HL-60 (cell line): ENCODE data around the gene PSTPIP1.

Experiments used
- DNase-seq, 2 experiments: peaks; one replicate each; pipeline ENCODE4 v3.0.0-alpha.2; 2010 to 2020; ENCODE audit warnings: low read depth in 1 of 2, low spot score in 1 of 2
- H3K27ac ChIP-seq: fragments of 250-450 bp; sonication (Bioruptor Pico); replicated peaks from 2 replicates; pipeline ENCODE4 v1.5.1; 2020; ENCODE audit warnings: mild to moderate bottlenecking, moderate library complexity
- H3K27me3 ChIP-seq: fragments of 250-450 bp; sonication (Bioruptor Pico); 2 replicates; pipeline ENCODE4 v1.5.1; 2021; ENCODE audit warnings: mild to moderate bottlenecking, moderate library complexity; ENCODE audit not compliant: insufficient read depth, poor library complexity, severe bottlenecking
- H3K4me3 ChIP-seq: replicated peaks from 2 replicates; pipeline ENCODE4 v1.5.1; 2011; ENCODE audit warnings: mild to moderate bottlenecking, control low read depth, low read length; ENCODE audit not compliant: insufficient read depth
- GABPA ChIP-seq: IDR thresholded peaks from 2 replicates; pipeline ENCODE4 v1.6.1; 2012; ENCODE audit warnings: low read depth
- POLR2AphosphoS5 ChIP-seq: IDR thresholded peaks from 2 replicates; pipeline ENCODE4 v1.6.1; 2012; ENCODE audit warnings: low read depth
- SPI1 ChIP-seq: IDR thresholded peaks from 2 replicates; pipeline ENCODE4 v1.6.1; 2012; ENCODE audit warnings: low read depth, mild to moderate bottlenecking, borderline replicate concordance
- TF ChIP-seq, protein P1 (sequence below): IDR thresholded peaks from one replicate; pipeline ENCODE4 v1.5.1; 2011; ENCODE audit warnings: low read length, control low read depth, inconsistent platforms; ENCODE audit not compliant: insufficient read depth
- TF ChIP-seq, protein P2 (sequence below): IDR thresholded peaks from 2 replicates; pipeline ENCODE4 v1.6.1; 2012; ENCODE audit warnings: low read depth; ENCODE audit not compliant: insufficient replicate concordance

The PSTPIP1 gene

DNA sequence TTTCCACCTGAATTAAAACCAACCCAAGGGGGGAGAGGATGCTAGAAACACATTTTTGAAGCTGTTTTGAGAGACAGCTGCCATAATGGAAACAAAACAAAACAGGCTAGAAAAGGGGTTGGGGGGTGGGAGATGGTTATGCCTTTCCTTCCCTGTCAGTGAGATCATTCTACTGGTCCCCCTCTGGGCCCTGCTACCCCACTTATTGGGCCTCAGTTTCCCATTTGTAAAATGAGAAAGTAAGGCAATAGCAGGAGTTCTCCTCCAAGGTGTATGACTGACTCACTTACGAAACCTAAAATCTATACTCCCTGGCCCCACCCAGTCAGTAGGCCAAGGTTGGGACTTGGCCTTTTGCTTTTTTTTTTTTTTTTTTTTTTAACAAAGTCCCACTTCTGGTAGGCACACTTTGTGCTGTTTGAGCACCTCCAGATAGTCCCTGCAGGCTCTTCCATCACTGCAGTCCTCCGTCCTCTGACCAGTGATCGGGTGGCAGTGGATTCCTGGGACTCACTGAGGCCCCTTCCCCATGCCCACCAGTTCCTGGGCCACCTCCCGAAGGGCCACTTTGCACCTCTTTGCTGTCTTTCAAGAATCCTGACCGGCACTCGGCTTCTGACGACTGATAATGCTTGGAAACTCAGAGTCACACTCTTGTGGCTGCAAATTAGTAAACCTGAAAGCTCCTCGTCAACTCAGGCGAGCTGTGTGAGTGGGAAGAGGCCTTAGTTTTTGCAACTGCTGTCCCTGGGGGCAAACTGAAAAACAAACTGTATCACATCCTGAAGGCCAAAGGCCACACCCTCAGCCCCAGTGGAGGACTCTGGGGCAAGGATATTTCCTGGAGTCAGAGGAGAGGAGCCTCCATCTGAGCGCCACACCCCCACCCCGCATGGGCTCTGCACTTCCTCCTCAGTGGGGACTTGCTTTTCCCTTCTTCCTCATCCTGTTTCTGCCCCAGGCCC is 6.7 kb upstream of the PSTPIP1 start:
- DNase-seq = peak; percentile 91 to 95
- peak; percentile 92 for TF ChIP-seq SPI1
- TF ChIP-seq GABPA = no peak
- TF ChIP-seq POLR2AphosphoS5 = peak; percentile 40
- H3K27ac ChIP-seq = peak overlapping the region; percentile 90
- H3K4me3 ChIP-seq = no peak overlapping the region
- H3K27me3 ChIP-seq = no peaks in the 10 kb centered on the region

DNA sequence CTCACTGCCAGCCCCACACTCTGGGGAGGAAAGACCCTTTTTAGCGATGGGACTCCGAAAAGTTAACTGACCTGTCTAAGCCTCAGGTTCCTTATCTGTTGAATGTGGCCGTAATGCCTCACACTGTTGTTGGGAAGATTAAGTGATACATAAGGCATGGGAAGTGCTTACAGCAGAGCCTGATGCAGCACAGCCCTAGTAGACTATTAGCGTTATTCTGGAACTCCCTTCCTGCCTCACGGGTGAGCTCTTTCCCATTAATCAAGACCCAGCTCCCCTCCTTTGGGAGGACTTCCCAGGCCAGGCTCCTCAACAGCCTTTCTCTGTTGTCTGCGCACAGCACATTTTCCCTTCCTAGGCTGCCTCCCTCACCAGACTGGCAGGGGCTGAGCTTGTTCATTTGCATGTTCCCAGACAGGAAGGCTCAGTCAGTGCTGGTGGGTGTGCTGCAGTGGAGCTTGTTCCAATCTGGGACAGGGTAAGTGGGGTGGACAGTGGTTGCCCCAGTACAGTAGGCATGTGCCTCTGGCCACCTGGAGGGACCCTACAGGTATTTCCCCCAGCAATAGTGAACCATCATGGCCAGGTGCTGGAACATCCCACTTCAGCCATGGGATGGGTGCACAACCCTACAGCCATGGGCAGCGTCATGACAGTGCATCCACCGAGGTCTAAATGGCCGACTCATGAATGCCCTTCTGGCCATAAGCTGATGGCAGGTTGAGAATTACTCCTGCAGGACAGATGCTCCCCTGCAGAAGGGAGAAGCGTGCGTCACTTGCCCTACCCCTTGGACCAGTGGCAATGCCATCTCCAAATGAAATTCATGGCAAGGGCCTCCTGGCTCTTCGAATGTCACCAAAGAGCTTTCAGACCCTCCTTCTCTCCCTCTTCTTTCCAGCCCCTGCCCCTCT is 5.8 kb upstream of the PSTPIP1 start:
- Histone ChIP-seq H3K27me3 (no peaks in the 10 kb centered on the region), H3K4me3 (no peak overlapping the region), H3K27ac (peak overlapping the region; percentile 90)
- no peak for DNase-seq
- TF ChIP-seq SPI1 = no peak

DNA sequence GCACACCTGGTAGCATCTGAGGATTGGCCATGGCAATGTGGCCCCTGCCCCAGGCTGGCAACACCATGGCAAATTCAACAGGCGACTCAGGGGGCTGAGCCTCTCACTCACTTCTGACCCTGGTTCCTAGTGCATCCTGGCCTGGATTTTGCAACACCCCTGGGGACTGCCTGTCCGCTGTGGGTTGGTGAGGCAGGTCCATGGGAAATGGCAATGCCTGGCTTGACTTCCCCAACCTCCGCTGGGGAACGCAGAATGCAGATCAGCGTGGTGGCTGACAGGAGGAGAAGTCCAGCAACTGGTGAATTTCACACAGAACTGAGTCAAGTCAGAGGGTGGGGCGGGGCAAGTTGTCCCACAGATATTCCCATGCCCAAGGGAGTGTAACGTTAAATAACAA is 3.9 kb upstream of the PSTPIP1 start:
- TF ChIP-seq GABPA = no peak
- TF ChIP-seq, protein P1, sequence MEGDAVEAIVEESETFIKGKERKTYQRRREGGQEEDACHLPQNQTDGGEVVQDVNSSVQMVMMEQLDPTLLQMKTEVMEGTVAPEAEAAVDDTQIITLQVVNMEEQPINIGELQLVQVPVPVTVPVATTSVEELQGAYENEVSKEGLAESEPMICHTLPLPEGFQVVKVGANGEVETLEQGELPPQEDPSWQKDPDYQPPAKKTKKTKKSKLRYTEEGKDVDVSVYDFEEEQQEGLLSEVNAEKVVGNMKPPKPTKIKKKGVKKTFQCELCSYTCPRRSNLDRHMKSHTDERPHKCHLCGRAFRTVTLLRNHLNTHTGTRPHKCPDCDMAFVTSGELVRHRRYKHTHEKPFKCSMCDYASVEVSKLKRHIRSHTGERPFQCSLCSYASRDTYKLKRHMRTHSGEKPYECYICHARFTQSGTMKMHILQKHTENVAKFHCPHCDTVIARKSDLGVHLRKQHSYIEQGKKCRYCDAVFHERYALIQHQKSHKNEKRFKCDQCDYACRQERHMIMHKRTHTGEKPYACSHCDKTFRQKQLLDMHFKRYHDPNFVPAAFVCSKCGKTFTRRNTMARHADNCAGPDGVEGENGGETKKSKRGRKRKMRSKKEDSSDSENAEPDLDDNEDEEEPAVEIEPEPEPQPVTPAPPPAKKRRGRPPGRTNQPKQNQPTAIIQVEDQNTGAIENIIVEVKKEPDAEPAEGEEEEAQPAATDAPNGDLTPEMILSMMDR = no peak
- no peak for TF ChIP-seq SPI1
- TF ChIP-seq POLR2AphosphoS5 = no peak
- TF ChIP-seq, protein P2, sequence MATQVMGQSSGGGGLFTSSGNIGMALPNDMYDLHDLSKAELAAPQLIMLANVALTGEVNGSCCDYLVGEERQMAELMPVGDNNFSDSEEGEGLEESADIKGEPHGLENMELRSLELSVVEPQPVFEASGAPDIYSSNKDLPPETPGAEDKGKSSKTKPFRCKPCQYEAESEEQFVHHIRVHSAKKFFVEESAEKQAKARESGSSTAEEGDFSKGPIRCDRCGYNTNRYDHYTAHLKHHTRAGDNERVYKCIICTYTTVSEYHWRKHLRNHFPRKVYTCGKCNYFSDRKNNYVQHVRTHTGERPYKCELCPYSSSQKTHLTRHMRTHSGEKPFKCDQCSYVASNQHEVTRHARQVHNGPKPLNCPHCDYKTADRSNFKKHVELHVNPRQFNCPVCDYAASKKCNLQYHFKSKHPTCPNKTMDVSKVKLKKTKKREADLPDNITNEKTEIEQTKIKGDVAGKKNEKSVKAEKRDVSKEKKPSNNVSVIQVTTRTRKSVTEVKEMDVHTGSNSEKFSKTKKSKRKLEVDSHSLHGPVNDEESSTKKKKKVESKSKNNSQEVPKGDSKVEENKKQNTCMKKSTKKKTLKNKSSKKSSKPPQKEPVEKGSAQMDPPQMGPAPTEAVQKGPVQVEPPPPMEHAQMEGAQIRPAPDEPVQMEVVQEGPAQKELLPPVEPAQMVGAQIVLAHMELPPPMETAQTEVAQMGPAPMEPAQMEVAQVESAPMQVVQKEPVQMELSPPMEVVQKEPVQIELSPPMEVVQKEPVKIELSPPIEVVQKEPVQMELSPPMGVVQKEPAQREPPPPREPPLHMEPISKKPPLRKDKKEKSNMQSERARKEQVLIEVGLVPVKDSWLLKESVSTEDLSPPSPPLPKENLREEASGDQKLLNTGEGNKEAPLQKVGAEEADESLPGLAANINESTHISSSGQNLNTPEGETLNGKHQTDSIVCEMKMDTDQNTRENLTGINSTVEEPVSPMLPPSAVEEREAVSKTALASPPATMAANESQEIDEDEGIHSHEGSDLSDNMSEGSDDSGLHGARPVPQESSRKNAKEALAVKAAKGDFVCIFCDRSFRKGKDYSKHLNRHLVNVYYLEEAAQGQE = no peak
- peak; percentile 68 to 75 for DNase-seq
- H3K4me3 ChIP-seq = no peak overlapping the region
- no peaks in the 10 kb centered on the region for H3K27me3 ChIP-seq
- H3K27ac ChIP-seq = peak overlapping the region; percentile 16; the same call in 1 of the 2 replicates

DNA sequence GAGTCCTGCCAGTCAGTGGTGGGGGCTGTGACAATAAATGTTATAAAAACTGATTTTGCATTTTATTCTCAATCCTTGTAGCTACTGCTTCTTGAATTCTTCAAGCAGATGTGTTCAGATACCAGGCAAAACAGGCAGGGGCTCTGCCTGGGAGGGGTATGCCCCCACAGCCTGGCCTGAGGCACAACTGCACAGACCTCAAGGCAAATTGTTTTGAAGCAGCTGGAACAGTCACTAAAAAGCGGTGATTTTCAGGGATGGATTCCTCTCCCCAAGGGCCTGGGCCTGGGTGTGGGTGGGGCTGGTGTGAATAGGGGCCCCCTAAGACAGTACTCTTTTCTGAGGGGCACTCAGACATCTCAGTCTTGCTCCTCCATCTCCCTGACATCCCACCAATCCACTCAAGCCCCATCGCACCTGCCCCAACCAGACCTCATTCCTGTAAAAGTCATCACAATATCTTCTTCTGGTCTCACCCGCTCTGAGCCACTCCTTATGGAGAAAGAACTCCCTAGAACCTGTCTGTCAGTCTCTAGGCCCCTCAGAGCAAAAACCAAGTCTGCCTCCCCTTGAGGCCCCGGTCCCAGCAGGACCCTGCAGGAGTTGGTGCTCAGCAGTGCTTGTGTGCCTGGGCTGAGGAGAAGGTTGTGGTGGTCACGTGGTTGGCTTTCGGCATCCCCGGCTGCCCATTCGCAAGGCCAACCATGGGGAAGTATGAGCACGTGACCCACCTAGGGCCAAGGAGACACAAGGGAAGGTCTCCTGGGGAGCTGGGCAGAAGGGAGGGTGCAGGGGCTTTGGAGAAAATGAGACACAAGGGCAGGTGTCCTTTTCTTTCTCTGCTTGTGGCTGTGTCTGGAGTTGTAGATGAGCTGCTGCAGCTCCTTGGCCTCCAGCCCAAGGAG is 2.9 kb upstream of the PSTPIP1 start:
- TF ChIP-seq POLR2AphosphoS5 (no peak), SPI1 (no peak), GABPA (no peak)
- TF ChIP-seq, protein P1 = no peak
- TF ChIP-seq, protein P2 = no peak
- H3K27me3 ChIP-seq = no peaks in the 10 kb centered on the region
- DNase-seq = peak; percentile 76 to 93
- no peak overlapping the region for H3K4me3 ChIP-seq
- peak overlapping the region; percentile 92 for H3K27ac ChIP-seq
